ENCODE results near the gene GABRR2. TPM values are rescaled to one million over a fixed set of nuclear protein-coding genes. Genes with fewer than 3 reads are reported as not detected.
A peak's percentile ranks its signal among the peaks of the same experiment; 100 is the strongest.

GABRR2 gene
- total RNA-seq, 1 donor from 2014 or later = 0.78 TPM

GRCh38 chr6:89351671-89352277 is 36.7 kb upstream of the GABRR2 start:
- Mint-ChIP-seq H3K27me3 (ENCODE audit: low read depth) (no peaks in the 10 kb centered on the region), H3K27ac (peak overlapping the region; percentile 92), H3K36me3 (ENCODE audit: low read depth) (peaks cover 24% of the 10 kb centered on the region), H3K9me3 (no peaks in the 10 kb centered on the region), H3K4me3 (ENCODE audit: low read depth) (peak overlapping the region; percentile 96), H3K4me1 (ENCODE audit: low read depth) (peaks cover 59% of the 10 kb centered on the region)
- DNase-seq (ENCODE audit: low spot score) = no peak
- intact Hi-C loops (cut with micrococcal nuclease) = loop anchor here (1.0 to 10.0 kb wide), 5 partner anchors 204 to 936 kb away; partner anchors contain the start of genes LYRM2, PM20D2, PNRC1 and RNGTT

GRCh38 chr6:89350281-89350966 is 35.3 kb upstream of the GABRR2 start:
- intact Hi-C loops (cut with micrococcal nuclease) = loop anchor here (1.0 to 10.0 kb wide), 5 partner anchors 52 to 937 kb away; partner anchors contain the start of genes LYRM2, PM20D2 and RNGTT
- Mint-ChIP-seq H3K4me1 (ENCODE audit: low read depth) (peaks cover 56% of the 10 kb centered on the region), H3K36me3 (ENCODE audit: low read depth) (peaks cover 24% of the 10 kb centered on the region), H3K27me3 (ENCODE audit: low read depth) (no peaks in the 10 kb centered on the region), H3K4me3 (ENCODE audit: low read depth) (peak overlapping the region; percentile 96), H3K27ac (peak overlapping the region; percentile 54), H3K9me3 (no peaks in the 10 kb centered on the region)
- no peak for DNase-seq (ENCODE audit: low spot score)

GRCh38 chr6:89348372-89348771 is 33.3 kb upstream of the GABRR2 start:
- intact Hi-C loops (cut with micrococcal nuclease) = no loop called here
- H3K27me3 Mint-ChIP-seq (ENCODE audit: low read depth) = no peaks in the 10 kb centered on the region
- peaks cover 24% of the 10 kb centered on the region for H3K36me3 Mint-ChIP-seq (ENCODE audit: low read depth)
- H3K4me1 Mint-ChIP-seq (ENCODE audit: low read depth) = peaks cover 52% of the 10 kb centered on the region
- H3K9me3 Mint-ChIP-seq = no peaks in the 10 kb centered on the region
- H3K4me3 Mint-ChIP-seq (ENCODE audit: low read depth) = no peak overlapping the region
- no peak for DNase-seq (ENCODE audit: low spot score)
- H3K27ac Mint-ChIP-seq = no peak overlapping the region

GRCh38 chr6:89347825-89348224 is 32.7 kb upstream of the GABRR2 start:
- H3K27me3 Mint-ChIP-seq (ENCODE audit: low read depth) = no peaks in the 10 kb centered on the region
- intact Hi-C loops (cut with micrococcal nuclease) = no loop called here
- DNase-seq (ENCODE audit: low spot score) = no peak
- H3K4me3 Mint-ChIP-seq (ENCODE audit: low read depth) = no peak overlapping the region
- no peaks in the 10 kb centered on the region for H3K9me3 Mint-ChIP-seq
- H3K36me3 Mint-ChIP-seq (ENCODE audit: low read depth) = peaks cover 24% of the 10 kb centered on the region
- H3K27ac Mint-ChIP-seq = no peak overlapping the region
- H3K4me1 Mint-ChIP-seq (ENCODE audit: low read depth) = peaks cover 50% of the 10 kb centered on the region

- Mint-ChIP-seq H3K36me3 (ENCODE audit: low read depth) (peaks cover 25% of the 10 kb centered on the region), H3K27me3 (ENCODE audit: low read depth) (no peaks in the 10 kb centered on the region), H3K9me3 (no peaks in the 10 kb centered on the region), H3K4me3 (ENCODE audit: low read depth) (no peak overlapping the region), H3K4me1 (ENCODE audit: low read depth) (peaks cover 46% of the 10 kb centered on the region), H3K27ac (no peak overlapping the region)
- intact Hi-C loops (cut with micrococcal nuclease) = no loop called here
- no peak for DNase-seq (ENCODE audit: low spot score)
These were observed 31.3 kb upstream of the GABRR2 start for GRCh38 chr6:89346433-89346832.

GRCh38 chr6:89339565-89339964 is 24.5 kb upstream of the GABRR2 start:
- H3K4me3 Mint-ChIP-seq (ENCODE audit: low read depth) = no peak overlapping the region
- DNase-seq (ENCODE audit: low spot score) = no peak

GRCh38 chr6:89335164-89335563 is 20.1 kb upstream of the GABRR2 start:
- Mint-ChIP-seq H3K4me1 (ENCODE audit: low read depth) (peaks cover 5% of the 10 kb centered on the region), H3K4me3 (ENCODE audit: low read depth) (no peak overlapping the region), H3K27ac (no peak overlapping the region), H3K36me3 (ENCODE audit: low read depth) (peaks cover 47% of the 10 kb centered on the region), H3K27me3 (ENCODE audit: low read depth) (no peaks in the 10 kb centered on the region), H3K9me3 (no peaks in the 10 kb centered on the region)
- no peak for DNase-seq (ENCODE audit: low spot score)
- intact Hi-C loops (cut with micrococcal nuclease) = no loop called here

More at GRCh38 chr6:89339565-89339964, 24.5 kb upstream of the GABRR2 start:
- intact Hi-C loops (cut with micrococcal nuclease) = no loop called here
- Mint-ChIP-seq H3K9me3 (no peaks in the 10 kb centered on the region), H3K4me1 (ENCODE audit: low read depth) (peaks cover 8% of the 10 kb centered on the region), H3K36me3 (ENCODE audit: low read depth) (peaks cover 39% of the 10 kb centered on the region), H3K27me3 (ENCODE audit: low read depth) (no peaks in the 10 kb centered on the region), H3K27ac (no peak overlapping the region)

GRCh38 chr6:89330910-89331309 is 15.8 kb upstream of the GABRR2 start:
- Mint-ChIP-seq H3K36me3 (ENCODE audit: low read depth) (peaks cover 54% of the 10 kb centered on the region), H3K27ac (no peak overlapping the region), H3K4me1 (ENCODE audit: low read depth) (peaks cover 7% of the 10 kb centered on the region), H3K27me3 (ENCODE audit: low read depth) (no peaks in the 10 kb centered on the region), H3K9me3 (no peaks in the 10 kb centered on the region), H3K4me3 (ENCODE audit: low read depth) (no peak overlapping the region)
- intact Hi-C loops (cut with micrococcal nuclease) = no loop called here
- no peak for DNase-seq (ENCODE audit: low spot score)

GRCh38 chr6:89328976-89329375 is 13.9 kb upstream of the GABRR2 start:
- no peak for DNase-seq (ENCODE audit: low spot score)
- Mint-ChIP-seq H3K27ac (no peak overlapping the region), H3K27me3 (ENCODE audit: low read depth) (no peaks in the 10 kb centered on the region), H3K36me3 (ENCODE audit: low read depth) (peaks cover 57% of the 10 kb centered on the region), H3K4me3 (ENCODE audit: low read depth) (no peak overlapping the region), H3K4me1 (ENCODE audit: low read depth) (peaks cover 7% of the 10 kb centered on the region), H3K9me3 (no peaks in the 10 kb centered on the region)
- intact Hi-C loops (cut with micrococcal nuclease) = no loop called here

GRCh38 chr6:89324304-89324703 is 9.2 kb upstream of the GABRR2 start:
- H3K4me3 Mint-ChIP-seq (ENCODE audit: low read depth) = no peak overlapping the region
- H3K9me3 Mint-ChIP-seq = no peaks in the 10 kb centered on the region
- H3K4me1 Mint-ChIP-seq (ENCODE audit: low read depth) = peaks cover 5% of the 10 kb centered on the region
- intact Hi-C loops (cut with micrococcal nuclease) = no loop called here
- H3K27ac Mint-ChIP-seq = no peak overlapping the region
- H3K27me3 Mint-ChIP-seq (ENCODE audit: low read depth) = no peaks in the 10 kb centered on the region
- DNase-seq (ENCODE audit: low spot score) = no peak
- H3K36me3 Mint-ChIP-seq (ENCODE audit: low read depth) = peaks cover 39% of the 10 kb centered on the region

- DNase-seq (ENCODE audit: low spot score) = no peak
- Mint-ChIP-seq H3K9me3 (no peaks in the 10 kb centered on the region), H3K4me3 (ENCODE audit: low read depth) (no peak overlapping the region), H3K27me3 (ENCODE audit: low read depth) (no peaks in the 10 kb centered on the region), H3K36me3 (ENCODE audit: low read depth) (peaks cover 32% of the 10 kb centered on the region), H3K27ac (no peak overlapping the region), H3K4me1 (ENCODE audit: low read depth) (no peaks in the 10 kb centered on the region)
- intact Hi-C loops (cut with micrococcal nuclease) = no loop called here
These were observed 8.4 kb upstream of the GABRR2 start for GRCh38 chr6:89323511-89323971.

- H3K9me3 Mint-ChIP-seq = no peaks in the 10 kb centered on the region
These were observed 6.3 kb upstream of the GABRR2 start for GRCh38 chr6:89321131-89321970.

More at GRCh38 chr6:89321131-89321970, 6.3 kb upstream of the GABRR2 start:
- Mint-ChIP-seq H3K27me3 (ENCODE audit: low read depth) (no peaks in the 10 kb centered on the region), H3K27ac (no peak overlapping the region), H3K4me3 (ENCODE audit: low read depth) (no peak overlapping the region), H3K36me3 (ENCODE audit: low read depth) (peaks cover 16% of the 10 kb centered on the region), H3K4me1 (ENCODE audit: low read depth) (no peaks in the 10 kb centered on the region)
- DNase-seq (ENCODE audit: low spot score) = no peak
- intact Hi-C loops (cut with micrococcal nuclease) = no loop called here
